ENCODE data around the gene WNT5B. TPM values are rescaled to one million over a fixed set of nuclear protein-coding genes. Genes with fewer than 3 reads are reported as not detected.
A peak's percentile ranks its signal among the peaks of the same experiment; 100 is the strongest.

Gene WNT5B
- total RNA-seq, 1 donor from 2014 or later = 2.3 TPM

DNA sequence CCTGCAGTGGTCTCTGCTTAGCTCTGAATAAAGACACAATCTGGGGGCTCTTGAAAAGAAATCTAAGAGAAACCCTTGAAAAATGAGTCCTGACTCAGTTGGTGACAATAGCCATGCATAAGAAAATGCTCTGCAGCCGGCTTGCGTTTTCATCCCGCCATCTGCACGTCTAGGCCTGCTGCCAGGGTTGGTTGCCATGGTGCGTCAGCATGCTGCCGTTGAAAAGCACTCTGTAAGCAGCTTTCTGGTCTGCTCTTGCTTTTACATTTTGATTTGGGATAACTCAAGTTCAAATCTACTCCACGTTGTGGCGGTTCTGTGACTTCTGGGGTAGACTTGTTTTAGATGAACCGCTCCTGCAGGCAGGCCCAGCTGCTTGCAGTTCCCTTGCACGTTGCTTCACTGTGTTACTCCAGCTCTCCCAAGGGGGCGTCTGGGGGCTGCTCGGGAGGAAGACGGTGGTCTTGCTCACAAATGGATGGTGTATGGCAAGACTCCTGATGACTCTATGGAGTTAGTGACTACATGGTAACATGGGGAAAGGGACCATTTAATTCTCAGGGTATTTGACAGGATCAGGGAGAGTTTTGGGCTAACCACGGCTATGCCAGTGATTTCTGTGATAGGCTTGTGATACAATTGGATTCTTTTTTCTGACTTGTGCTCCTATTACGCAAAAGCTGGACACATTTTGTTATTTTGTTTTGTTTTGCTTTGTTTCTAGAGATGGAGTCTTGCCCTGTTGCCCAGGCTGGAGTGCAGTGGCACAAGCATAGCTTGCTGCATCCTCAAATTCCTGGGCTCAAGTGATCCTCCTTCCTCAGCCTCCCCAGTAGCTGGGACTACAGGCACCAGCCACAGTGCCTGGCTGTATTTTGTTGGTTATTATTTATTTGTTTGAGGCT is 15.8 kb downstream of the WNT5B start:
- Histone ChIP-seq H3K4me1 (peaks cover 12% of the 10 kb centered on the region), H3K27me3 (no peaks in the 10 kb centered on the region), H3K36me3 (no peaks in the 10 kb centered on the region), H3K27ac (no peak overlapping the region), H3K9me3 (no peaks in the 10 kb centered on the region), H3K4me3 (no peak overlapping the region)
- intact Hi-C loops (cut with DNase I) = no loop called here
- peak; percentile 75 for DNase-seq
- TF ChIP-seq, protein P1, sequence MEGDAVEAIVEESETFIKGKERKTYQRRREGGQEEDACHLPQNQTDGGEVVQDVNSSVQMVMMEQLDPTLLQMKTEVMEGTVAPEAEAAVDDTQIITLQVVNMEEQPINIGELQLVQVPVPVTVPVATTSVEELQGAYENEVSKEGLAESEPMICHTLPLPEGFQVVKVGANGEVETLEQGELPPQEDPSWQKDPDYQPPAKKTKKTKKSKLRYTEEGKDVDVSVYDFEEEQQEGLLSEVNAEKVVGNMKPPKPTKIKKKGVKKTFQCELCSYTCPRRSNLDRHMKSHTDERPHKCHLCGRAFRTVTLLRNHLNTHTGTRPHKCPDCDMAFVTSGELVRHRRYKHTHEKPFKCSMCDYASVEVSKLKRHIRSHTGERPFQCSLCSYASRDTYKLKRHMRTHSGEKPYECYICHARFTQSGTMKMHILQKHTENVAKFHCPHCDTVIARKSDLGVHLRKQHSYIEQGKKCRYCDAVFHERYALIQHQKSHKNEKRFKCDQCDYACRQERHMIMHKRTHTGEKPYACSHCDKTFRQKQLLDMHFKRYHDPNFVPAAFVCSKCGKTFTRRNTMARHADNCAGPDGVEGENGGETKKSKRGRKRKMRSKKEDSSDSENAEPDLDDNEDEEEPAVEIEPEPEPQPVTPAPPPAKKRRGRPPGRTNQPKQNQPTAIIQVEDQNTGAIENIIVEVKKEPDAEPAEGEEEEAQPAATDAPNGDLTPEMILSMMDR (IDR thresholded peaks at IDR 0.05) = no peak
- ATAC-seq = no peak

DNA sequence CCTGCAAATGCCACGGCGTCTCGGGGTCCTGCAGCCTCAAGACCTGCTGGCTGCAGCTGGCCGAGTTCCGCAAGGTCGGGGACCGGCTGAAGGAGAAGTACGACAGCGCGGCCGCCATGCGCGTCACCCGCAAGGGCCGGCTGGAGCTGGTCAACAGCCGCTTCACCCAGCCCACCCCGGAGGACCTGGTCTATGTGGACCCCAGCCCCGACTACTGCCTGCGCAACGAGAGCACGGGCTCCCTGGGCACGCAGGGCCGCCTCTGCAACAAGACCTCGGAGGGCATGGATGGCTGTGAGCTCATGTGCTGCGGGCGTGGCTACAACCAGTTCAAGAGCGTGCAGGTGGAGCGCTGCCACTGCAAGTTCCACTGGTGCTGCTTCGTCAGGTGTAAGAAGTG is 16.8 kb downstream of the WNT5B start:
- no peak overlapping the region for H3K27ac ChIP-seq

GRCh38 chr12:1646569-1647284 is 17.7 kb downstream of the WNT5B start:
- H3K9me3 ChIP-seq = no peaks in the 10 kb centered on the region
- no peaks in the 10 kb centered on the region for H3K36me3 ChIP-seq
- TF ChIP-seq, protein P1 (IDR thresholded peaks at IDR 0.05) = no peak
- intact Hi-C loops (cut with DNase I) = no loop called here
- peak; percentile 51 for ATAC-seq
- H3K27ac ChIP-seq = no peak overlapping the region
- peaks cover 12% of the 10 kb centered on the region for H3K4me1 ChIP-seq
- no peak overlapping the region for H3K4me3 ChIP-seq
- DNase-seq = no peak
- no peaks in the 10 kb centered on the region for H3K27me3 ChIP-seq

More for the DNA sequence above, 16.8 kb downstream of the WNT5B start:
- TF ChIP-seq, protein P1 (IDR thresholded peaks at IDR 0.05) = no peak
- no peaks in the 10 kb centered on the region for H3K27me3 ChIP-seq
- no peak overlapping the region for H3K4me3 ChIP-seq
- H3K4me1 ChIP-seq = peaks cover 12% of the 10 kb centered on the region
- ATAC-seq (no peak), DNase-seq (no peak)
- H3K36me3 ChIP-seq = no peaks in the 10 kb centered on the region
- intact Hi-C loops (cut with DNase I) = no loop called here
- H3K9me3 ChIP-seq = no peaks in the 10 kb centered on the region

DNA sequence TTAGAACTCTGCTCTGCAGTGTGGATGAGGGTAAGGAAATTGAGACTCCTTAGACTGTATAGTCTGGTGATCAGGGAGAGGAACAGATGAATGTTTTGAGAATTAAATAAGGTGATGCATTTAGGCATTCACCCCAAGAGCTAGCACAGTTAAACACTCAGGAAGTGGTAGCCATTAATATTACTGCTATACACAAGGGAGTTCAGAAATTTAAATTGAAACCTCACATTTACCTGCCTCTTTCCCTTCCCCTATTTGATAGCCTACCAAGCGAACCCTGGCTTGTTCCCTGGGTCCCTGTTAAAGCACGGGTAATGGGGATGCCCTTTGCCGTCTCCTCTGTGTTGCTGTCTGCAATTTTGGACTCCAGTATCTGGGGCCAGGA is 18.2 kb downstream of the WNT5B start:
- no peak for ATAC-seq
- no peak for DNase-seq
- no peaks in the 10 kb centered on the region for H3K9me3 ChIP-seq
- H3K4me3 ChIP-seq = no peak overlapping the region
- intact Hi-C loops (cut with DNase I) = no loop called here
- no peaks in the 10 kb centered on the region for H3K36me3 ChIP-seq
- H3K27me3 ChIP-seq = no peaks in the 10 kb centered on the region
- H3K27ac ChIP-seq = no peak overlapping the region
- TF ChIP-seq, protein P1 (IDR thresholded peaks at IDR 0.05) = no peak
- peaks cover 12% of the 10 kb centered on the region for H3K4me1 ChIP-seq

- H3K27ac ChIP-seq = peak overlapping the region; percentile 30
- ATAC-seq = no peak
- H3K4me3 ChIP-seq = no peak overlapping the region
- no peaks in the 10 kb centered on the region for H3K27me3 ChIP-seq
- no peaks in the 10 kb centered on the region for H3K4me1 ChIP-seq
- no peaks in the 10 kb centered on the region for H3K36me3 ChIP-seq
- DNase-seq = no peak
- TF ChIP-seq, protein P1 (IDR thresholded peaks at IDR 0.05) = no peak
- intact Hi-C loops (cut with DNase I) = loop anchor here (5.0 kb wide), 1 partner anchor 142 kb away; no protein-coding TSS in a partner anchor
- H3K9me3 ChIP-seq = no peaks in the 10 kb centered on the region
Observed at GRCh38 chr12:1650260-1650977, 21.4 kb downstream of the WNT5B start.

Measured in upper lobe of right lung (tissue), 1 donor.